Activated T-cell treated with anti-CD3 and anti-CD28 coated beads, Interleukin-2, amount 50 U/mL, for 72 hours (primary cell): ENCODE results near the gene RPTOR. TPM values are rescaled to one million over a fixed set of nuclear protein-coding genes. Genes with fewer than 3 reads are reported as not detected.
"Not testable (repeated sequence)": the region's sequence is repeated elsewhere in the genome, so short reads cannot be mapped to it uniquely, and the experiment has no call there.

ENCODE experiments used
- ATAC-seq, 2 donors: fragments of 150-1000 bp; cut with Tn5 transposase; replicated peaks in 1 of 2; 2 replicates each; pipeline ENCODE4 v1.10.0; 2021; ENCODE audit warnings: moderate library complexity in 2 of 2, mild to moderate bottlenecking in 1 of 2
- DNase-seq, 2 donors: peaks; one replicate each; pipeline ENCODE4 v3.0.0; 2021 to 2022; ENCODE audit warnings: mixed read lengths in 1 of 2
- H3K27ac Mint-ChIP-seq: one replicate; pipeline ENCODE4 v1.8.0; 2022; ENCODE audit warnings: mild to moderate bottlenecking, moderate library complexity, mixed read lengths
- H3K27me3 Mint-ChIP-seq: one replicate; pipeline ENCODE4 v1.8.0; 2022; ENCODE audit warnings: low read depth, mixed read lengths
- H3K36me3 Mint-ChIP-seq, 2 donors: one replicate each; pipeline ENCODE4 v1.8.0; 2022; ENCODE audit warnings: mixed read lengths in 2 of 2, mild to moderate bottlenecking in 1 of 2; ENCODE audit not compliant: insufficient read depth in 2 of 2
- H3K4me1 Mint-ChIP-seq: one replicate; pipeline ENCODE4 v1.8.0; 2022; ENCODE audit warnings: low read depth, mixed read lengths
- H3K4me3 Mint-ChIP-seq, 2 donors: one replicate each; pipeline ENCODE4 v1.8.0; 2022; ENCODE audit warnings: mild to moderate bottlenecking in 2 of 2, mixed read lengths in 2 of 2, moderate library complexity in 2 of 2
- H3K9me3 Mint-ChIP-seq, 2 donors: one replicate each; pipeline ENCODE4 v1.8.0; 2022; ENCODE audit warnings: mixed read lengths in 2 of 2
- total RNA-seq, 2 donors: library from RNA; stranded (reverse); gene quantifications; one replicate each; pipeline ENCODE4 v1.2.3, GENCODE V29; 2022

Gene RPTOR
- total RNA-seq, 2 donors from 2014 or later: 50.8 to 62.0 TPM

- Mint-ChIP-seq H3K4me3 (no peak overlapping the region), H3K27ac (no peak overlapping the region), H3K9me3 (no peaks in the 10 kb centered on the region), H3K27me3 (no peaks in the 10 kb centered on the region), H3K4me1 (peaks cover 26% of the 10 kb centered on the region), H3K36me3 (peaks cover 4 to 7% of the 10 kb centered on the region in 2 donors)
- DNase-seq: no peak
- ATAC-seq: no peak
Observed at GRCh38 chr17:80625627-80626026, 81.0 kb downstream of the RPTOR start.

- H3K9me3 Mint-ChIP-seq, H3K27ac Mint-ChIP-seq, H3K4me3 Mint-ChIP-seq, ATAC-seq, H3K4me1 Mint-ChIP-seq, H3K36me3 Mint-ChIP-seq, H3K27me3 Mint-ChIP-seq, DNase-seq: not testable (repeated sequence)
Observed at GRCh38 chr17:80628881-80629280, 84.2 kb downstream of the RPTOR start.

DNA sequence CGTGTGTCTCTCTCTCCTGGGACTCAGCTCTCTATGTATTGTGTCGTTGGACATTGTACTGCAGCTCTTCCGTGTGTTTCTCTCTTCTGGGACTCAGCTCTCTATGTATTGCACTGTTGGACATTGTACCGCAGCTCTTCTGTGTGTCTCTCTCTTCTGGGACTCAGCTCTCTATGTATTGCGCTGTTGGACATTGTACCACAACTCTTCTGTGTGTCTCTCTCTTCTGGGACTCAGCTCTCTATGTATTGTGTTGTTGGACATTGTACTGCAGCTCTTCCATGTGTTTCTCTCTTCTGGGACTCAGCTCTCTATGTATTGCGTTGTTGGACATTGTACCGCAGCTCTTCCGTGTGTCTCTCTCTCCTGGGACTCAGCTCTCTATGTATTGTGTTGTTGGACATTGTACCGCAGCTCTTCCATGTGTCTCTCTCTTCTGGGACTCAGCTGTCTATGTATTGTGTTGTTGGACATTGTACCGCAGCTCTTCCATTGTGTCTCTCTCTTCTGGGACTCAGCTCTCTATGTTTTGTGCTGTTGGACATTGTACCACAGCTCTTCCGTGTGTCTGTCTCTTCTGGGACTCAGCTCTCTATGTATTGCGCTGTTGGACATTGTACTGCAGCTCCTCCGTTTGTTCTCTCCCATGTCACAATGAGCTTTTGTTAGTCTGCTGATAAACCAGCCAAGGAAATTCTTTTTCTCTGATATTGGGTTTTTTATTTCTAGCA is 84.8 kb downstream of the RPTOR start:
- Mint-ChIP-seq H3K4me1 (peaks cover 6% of the 10 kb centered on the region), H3K36me3 (peaks cover 4 to 7% of the 10 kb centered on the region in 2 donors), H3K9me3 (no peaks in the 10 kb centered on the region), H3K27me3 (no peaks in the 10 kb centered on the region), H3K27ac (no peak overlapping the region), H3K4me3 (no peak overlapping the region)
- DNase-seq: no peak
- ATAC-seq: no peak

- H3K27ac Mint-ChIP-seq: no peak overlapping the region
- H3K4me3 Mint-ChIP-seq: no peak overlapping the region
- no peaks in the 10 kb centered on the region for H3K27me3 Mint-ChIP-seq
- ATAC-seq (no peak), DNase-seq (no peak)
- peaks cover 4 to 10% of the 10 kb centered on the region in 2 donors for H3K36me3 Mint-ChIP-seq
- H3K9me3 Mint-ChIP-seq: no peaks in the 10 kb centered on the region
- peaks cover 11% of the 10 kb centered on the region for H3K4me1 Mint-ChIP-seq
Observed at GRCh38 chr17:80630560-80631120, 86.0 kb downstream of the RPTOR start.

DNA sequence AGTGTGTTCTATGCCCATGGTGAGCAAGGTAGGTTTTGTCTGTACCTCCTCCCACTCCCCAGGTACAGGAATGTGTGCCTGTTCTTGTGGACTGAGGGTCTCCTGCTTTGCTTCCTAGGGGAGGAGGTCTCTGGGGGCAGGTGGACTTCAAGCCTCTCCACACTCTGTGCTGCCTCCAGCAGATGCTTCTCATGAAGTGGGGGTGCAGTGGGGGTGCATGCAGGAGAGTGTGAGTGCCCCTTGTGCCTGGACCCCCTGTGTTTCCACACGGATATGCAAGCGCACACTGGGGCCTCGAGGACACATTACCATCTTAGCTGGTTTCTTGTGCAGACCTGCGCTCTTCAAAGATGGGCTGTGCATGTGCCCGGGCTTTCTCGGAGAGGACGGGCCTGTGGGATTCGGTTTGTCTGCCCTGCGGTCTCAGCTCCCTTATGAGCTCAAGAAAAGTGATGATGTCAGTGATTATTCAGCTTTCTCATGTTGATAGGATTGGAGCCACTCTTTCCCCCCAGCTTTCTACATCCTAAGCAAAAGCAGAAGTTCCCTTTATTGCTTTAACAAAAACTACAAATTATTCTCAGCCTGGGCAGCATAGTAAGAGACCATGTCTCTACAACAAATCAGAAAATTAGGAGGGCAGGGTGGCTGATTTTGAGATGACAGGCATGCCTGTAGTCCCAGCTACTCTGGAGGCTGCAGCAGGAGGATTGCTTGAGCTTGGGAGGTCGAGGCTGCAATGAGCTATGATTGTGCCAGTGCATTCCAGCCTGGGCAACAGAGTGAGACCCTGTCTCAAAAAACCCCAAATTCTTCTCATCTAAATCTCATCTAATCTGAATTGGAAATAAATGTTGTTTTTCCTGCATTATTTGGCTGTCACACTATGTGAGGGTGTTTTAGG is 86.8 kb downstream of the RPTOR start:
- H3K36me3 Mint-ChIP-seq: peaks cover 3 to 6% of the 10 kb centered on the region in 2 donors
- no peak overlapping the region for H3K27ac Mint-ChIP-seq
- no peaks in the 10 kb centered on the region for H3K9me3 Mint-ChIP-seq
- no peak overlapping the region for H3K4me3 Mint-ChIP-seq
- ATAC-seq: no peak
- H3K27me3 Mint-ChIP-seq: no peaks in the 10 kb centered on the region
- H3K4me1 Mint-ChIP-seq: peaks cover 13% of the 10 kb centered on the region
- DNase-seq: no peak

DNA sequence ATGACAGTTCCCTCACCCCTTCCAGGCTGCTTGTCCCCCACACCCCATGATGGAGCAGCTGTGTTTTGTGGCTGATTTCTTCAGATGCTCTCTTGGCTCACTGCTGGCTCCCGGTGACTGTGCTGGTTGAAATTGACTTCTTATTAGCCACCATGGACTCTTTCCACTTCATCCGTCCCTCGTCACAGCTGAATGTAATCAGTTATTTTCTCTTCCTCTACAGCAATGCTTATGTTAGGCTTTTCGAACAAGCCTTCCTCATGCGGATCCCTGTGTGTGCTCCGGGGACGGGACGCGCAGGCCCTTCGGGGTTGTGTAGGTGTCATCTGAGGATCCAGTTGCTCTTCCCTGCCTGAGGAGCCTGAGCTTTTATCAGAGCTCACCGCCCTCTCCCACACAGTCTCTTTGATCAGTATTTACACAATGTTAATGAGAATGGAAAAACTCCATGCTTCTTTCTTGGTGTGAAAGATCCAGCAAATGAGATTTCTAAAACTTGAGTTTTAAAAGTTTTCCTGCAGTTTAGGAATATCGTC is 87.5 kb downstream of the RPTOR start:
- Mint-ChIP-seq H3K9me3 (no peaks in the 10 kb centered on the region), H3K27me3 (no peaks in the 10 kb centered on the region), H3K4me3 (no peak overlapping the region), H3K27ac (no peak overlapping the region), H3K4me1 (peaks cover 20% of the 10 kb centered on the region), H3K36me3 (peaks cover 0 to 2% of the 10 kb centered on the region in 2 donors)
- DNase-seq: no peak
- ATAC-seq: no peak

DNA sequence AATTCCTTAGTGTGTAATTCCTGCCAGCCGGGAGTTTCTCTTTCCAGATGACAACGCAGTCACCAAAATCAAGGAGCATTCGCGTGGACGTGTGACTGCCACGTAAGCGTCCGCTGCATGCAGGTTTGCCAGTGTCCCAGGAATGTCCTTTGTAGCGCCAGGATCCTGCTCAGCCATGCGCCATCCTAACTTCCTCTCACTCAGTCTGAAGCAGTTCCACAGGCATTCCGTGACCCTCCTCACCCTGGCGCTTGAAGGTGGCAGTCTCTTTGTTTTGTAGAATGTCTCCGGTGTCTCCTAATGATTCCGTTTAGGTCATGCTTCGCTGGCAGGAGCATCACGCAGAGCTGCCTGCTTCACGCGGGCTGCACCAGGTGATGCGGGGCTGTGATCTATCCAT is 88.6 kb downstream of the RPTOR start:
- H3K27ac Mint-ChIP-seq: no peak overlapping the region
- DNase-seq: no peak
- no peaks in the 10 kb centered on the region for H3K27me3 Mint-ChIP-seq
- H3K9me3 Mint-ChIP-seq: no peaks in the 10 kb centered on the region
- no peak for ATAC-seq
- H3K4me1 Mint-ChIP-seq: peaks cover 21% of the 10 kb centered on the region
- H3K36me3 Mint-ChIP-seq: peaks cover 0 to 2% of the 10 kb centered on the region in 2 donors
- no peak overlapping the region for H3K4me3 Mint-ChIP-seq

- no peaks in the 10 kb centered on the region for H3K9me3 Mint-ChIP-seq
- ATAC-seq: no peak
- no peaks in the 10 kb centered on the region for H3K27me3 Mint-ChIP-seq
- H3K4me3 Mint-ChIP-seq: no peak overlapping the region
- no peak for DNase-seq
- H3K27ac Mint-ChIP-seq: no peak overlapping the region
- peaks cover 21% of the 10 kb centered on the region for H3K4me1 Mint-ChIP-seq
- H3K36me3 Mint-ChIP-seq: peaks cover 0 to 2% of the 10 kb centered on the region in 2 donors
Observed at GRCh38 chr17:80633994-80634566, 89.4 kb downstream of the RPTOR start.

DNA sequence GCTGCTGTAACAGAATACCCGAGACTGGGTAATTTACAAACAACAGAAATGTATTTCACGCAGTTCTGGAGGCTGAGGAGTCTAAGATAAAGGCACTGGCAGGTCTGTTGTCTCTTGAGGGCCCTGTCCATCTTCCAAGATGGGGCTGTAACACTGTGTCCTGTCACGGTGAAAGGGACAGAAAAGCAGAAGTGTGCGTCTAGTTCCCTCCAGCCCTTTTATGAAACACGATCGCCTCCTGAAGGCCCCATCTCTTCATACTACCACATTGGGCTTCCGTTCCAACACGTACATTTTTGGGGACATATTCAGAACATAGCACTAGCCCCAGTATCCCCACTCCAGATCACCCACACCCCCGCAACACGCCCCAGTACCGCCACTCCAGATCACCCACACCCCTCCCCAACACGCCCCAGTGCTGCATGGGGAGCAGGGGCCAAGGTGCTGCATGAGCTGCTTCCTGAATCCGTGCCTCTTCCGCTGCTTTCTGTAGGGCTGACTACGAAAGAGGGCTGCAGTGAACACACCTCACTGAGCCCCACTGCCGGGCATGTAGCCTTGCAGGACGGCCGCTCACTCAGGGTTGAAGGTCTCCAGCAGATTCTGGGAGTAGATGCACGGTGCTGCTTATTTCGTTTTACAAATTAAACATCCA is 91.9 kb downstream of the RPTOR start:
- Mint-ChIP-seq H3K9me3 (no peaks in the 10 kb centered on the region), H3K27ac (peak overlapping the region; percentile 34), H3K4me1 (peaks cover 26% of the 10 kb centered on the region), H3K36me3 (peaks cover 0 to 2% of the 10 kb centered on the region in 2 donors), H3K4me3 (peak overlapping the region in 1 of 2 donors; percentile 74), H3K27me3 (no peaks in the 10 kb centered on the region)
- DNase-seq (peak in 1 of 2 donors; percentile 9), ATAC-seq (peak; percentile 47 to 54)

DNA sequence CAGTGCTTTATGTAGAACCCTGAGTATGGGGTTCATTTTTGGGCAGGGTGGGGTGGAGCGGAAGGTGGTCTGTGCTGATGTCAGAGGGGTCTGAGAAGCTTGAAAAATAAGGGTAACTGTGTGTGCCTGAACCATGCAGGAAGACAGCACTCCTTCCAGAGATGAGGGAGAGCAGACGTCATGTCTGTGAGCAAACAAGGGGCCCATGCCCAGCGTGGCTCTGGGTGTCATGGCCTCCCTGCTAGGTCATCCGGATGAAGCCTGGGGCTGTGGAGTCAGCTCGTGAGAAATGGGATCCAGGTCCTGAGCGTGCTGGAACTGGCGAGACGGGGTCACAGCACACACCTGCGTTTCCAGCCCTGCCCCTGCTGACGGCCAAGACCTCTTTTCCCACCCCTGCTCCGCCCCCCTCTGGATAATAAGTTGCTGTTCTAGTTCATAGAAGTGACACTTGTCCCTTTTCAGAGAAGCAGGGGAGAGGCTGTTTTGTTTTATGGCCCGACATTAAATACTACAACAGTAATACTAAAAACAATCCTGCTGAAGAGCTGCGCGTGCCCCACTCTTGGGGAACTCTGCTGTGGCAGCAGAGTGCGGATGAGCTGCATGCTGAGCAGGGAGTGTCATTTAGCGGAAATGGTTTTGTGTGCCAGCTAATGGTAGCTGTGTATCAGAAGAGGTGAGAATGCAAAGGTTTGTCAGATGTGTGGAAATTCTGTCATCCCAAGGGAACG is 92.6 kb downstream of the RPTOR start:
- peaks cover 32% of the 10 kb centered on the region for H3K4me1 Mint-ChIP-seq
- H3K27ac Mint-ChIP-seq: peak overlapping the region; percentile 34
- H3K4me3 Mint-ChIP-seq: peak overlapping the region in 1 of 2 donors; percentile 74
- DNase-seq: no peak
- H3K36me3 Mint-ChIP-seq: peaks cover 0 to 2% of the 10 kb centered on the region in 2 donors
- peak in 1 of 2 donors; percentile 41 for ATAC-seq
- H3K9me3 Mint-ChIP-seq: no peaks in the 10 kb centered on the region
- no peaks in the 10 kb centered on the region for H3K27me3 Mint-ChIP-seq

DNA sequence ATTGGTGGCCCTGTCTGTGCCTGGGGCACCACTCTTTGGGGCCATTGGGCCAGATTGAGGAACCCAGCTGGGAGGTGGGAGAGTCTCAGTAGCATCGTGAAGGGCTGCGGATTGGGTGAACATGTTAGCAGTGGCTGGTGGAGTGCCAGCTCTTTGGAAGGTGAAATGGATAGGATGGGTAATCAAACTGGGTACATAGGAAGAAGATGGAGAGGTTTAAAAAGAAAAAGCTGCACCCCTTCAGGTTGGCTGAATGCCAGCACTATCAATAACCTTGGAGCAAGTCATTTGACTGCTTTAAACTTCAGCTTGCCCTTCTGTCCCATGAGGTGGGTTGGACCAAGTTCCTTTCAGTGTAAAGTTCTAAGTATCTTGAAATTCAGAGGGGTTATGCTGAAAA is 95.0 kb downstream of the RPTOR start:
- H3K36me3 Mint-ChIP-seq: peaks cover 0 to 2% of the 10 kb centered on the region in 2 donors
- H3K27me3 Mint-ChIP-seq: no peaks in the 10 kb centered on the region
- no peak for DNase-seq
- no peak for ATAC-seq
- H3K9me3 Mint-ChIP-seq: no peaks in the 10 kb centered on the region
- H3K4me1 Mint-ChIP-seq: peaks cover 42% of the 10 kb centered on the region
- H3K27ac Mint-ChIP-seq: no peak overlapping the region
- H3K4me3 Mint-ChIP-seq: no peak overlapping the region
